ENCODE measurements around the gene B3GNT3. TPM values are rescaled to one million over a fixed set of nuclear protein-coding genes. Genes with fewer than 3 reads are reported as not detected.
"Not testable (repeated sequence)": the region's sequence is repeated elsewhere in the genome, so short reads cannot be mapped to it uniquely, and the experiment has no call there.

The B3GNT3 gene
- total RNA-seq, 1 donor from 2014 or later = not detected

DNA sequence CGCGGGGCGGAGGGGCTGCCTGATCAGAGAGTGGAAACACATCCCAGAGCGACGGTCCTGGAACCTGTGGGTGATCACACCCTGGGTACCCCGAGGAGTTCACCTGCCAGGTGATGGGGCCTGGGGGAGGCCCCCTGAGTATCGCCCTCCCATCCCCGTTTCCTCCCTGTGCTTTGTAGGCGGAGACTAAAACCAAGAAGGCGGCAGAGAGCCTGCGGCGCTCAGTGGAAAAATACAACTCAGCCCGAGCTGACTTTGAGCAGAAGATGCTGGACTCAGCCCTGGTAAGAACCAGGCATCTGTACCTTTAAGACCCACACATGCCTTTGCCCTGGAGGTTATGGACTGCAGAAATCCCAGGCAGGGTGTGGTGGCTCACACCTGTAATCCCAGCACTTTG, 24.3 kb upstream of the B3GNT3 start:
- Mint-ChIP-seq H3K36me3 (ENCODE audit: low read depth) (no peaks in the 10 kb centered on the region), H3K27me3 (ENCODE audit: low read depth) (peaks cover 2% of the 10 kb centered on the region), H3K4me3 (no peak overlapping the region), H3K9me3 (no peaks in the 10 kb centered on the region), H3K27ac (ENCODE audit: unreplicated experiment) (no peak overlapping the region), H3K4me1 (peaks cover 9% of the 10 kb centered on the region)
- no peak for DNase-seq (ENCODE audit: low read depth, low spot score)
- TF ChIP-seq, protein P1, sequence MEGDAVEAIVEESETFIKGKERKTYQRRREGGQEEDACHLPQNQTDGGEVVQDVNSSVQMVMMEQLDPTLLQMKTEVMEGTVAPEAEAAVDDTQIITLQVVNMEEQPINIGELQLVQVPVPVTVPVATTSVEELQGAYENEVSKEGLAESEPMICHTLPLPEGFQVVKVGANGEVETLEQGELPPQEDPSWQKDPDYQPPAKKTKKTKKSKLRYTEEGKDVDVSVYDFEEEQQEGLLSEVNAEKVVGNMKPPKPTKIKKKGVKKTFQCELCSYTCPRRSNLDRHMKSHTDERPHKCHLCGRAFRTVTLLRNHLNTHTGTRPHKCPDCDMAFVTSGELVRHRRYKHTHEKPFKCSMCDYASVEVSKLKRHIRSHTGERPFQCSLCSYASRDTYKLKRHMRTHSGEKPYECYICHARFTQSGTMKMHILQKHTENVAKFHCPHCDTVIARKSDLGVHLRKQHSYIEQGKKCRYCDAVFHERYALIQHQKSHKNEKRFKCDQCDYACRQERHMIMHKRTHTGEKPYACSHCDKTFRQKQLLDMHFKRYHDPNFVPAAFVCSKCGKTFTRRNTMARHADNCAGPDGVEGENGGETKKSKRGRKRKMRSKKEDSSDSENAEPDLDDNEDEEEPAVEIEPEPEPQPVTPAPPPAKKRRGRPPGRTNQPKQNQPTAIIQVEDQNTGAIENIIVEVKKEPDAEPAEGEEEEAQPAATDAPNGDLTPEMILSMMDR (conservative IDR thresholded peaks at IDR 0.05) = no peak

DNA sequence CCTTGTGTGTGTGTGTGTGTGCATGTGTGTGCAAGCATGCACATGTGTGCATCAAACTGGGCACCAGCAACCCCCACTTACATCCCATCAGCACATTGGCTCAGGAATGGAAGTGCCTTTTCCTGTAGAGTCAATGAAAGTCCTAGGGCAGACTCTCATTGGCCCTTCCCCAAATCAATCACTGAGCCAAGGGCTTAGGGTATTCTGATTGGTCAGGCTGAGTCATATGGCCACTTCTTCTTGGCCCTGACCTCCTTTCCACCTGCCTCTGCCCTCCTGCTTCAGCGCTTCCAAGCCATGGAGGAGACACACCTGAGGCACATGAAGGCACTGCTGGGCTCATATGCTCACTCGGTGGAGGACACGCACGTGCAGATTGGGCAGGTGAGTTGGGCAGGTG, 22.8 kb upstream of the B3GNT3 start:
- Mint-ChIP-seq H3K4me3 (no peak overlapping the region), H3K27ac (ENCODE audit: unreplicated experiment) (no peak overlapping the region), H3K27me3 (ENCODE audit: low read depth) (peaks cover 2% of the 10 kb centered on the region), H3K4me1 (peaks cover 4% of the 10 kb centered on the region), H3K9me3 (no peaks in the 10 kb centered on the region), H3K36me3 (ENCODE audit: low read depth) (no peaks in the 10 kb centered on the region)
- TF ChIP-seq, protein P1 (conservative IDR thresholded peaks at IDR 0.05) = no peak
- DNase-seq (ENCODE audit: low read depth, low spot score) = no peak

DNA sequence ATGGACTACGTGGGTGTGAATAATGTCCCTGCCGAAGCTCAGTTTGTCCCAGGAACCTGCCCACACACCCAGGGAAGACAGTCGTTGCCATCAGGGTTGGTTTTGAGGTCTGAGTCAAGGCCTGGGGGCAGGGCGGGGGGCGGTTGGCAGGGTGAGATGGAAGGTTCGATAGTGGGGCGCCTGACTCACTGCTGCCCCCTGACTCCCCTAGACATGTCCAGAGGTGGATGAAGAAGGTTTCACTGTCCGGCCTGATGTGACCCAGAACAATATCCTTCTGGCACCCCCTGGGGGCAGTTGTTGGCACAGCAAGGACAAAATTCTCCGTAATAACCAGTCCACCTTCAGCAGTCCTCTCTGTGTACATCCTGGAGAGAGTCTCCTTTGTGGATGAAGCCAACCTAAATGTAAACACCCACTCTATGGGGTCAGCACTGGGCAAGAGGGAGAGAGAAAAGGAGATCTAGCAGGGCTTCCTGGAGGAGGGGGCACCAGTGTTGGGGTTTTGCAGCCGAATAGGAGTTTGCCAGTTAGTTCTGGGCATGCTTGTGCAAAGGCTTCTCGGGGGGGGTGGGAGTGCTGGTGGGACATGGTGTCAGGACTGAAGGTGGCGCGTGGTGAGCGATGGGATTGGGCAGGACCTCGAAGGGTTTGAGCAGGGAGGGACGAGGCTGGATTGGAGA, 19.6 kb upstream of the B3GNT3 start:
- Mint-ChIP-seq H3K4me1 (peaks cover 10% of the 10 kb centered on the region), H3K4me3 (peak overlapping the region; percentile 54), H3K27ac (ENCODE audit: unreplicated experiment) (no peak overlapping the region), H3K9me3 (no peaks in the 10 kb centered on the region), H3K36me3 (ENCODE audit: low read depth) (no peaks in the 10 kb centered on the region), H3K27me3 (ENCODE audit: low read depth) (peaks cover 8% of the 10 kb centered on the region)
- DNase-seq (ENCODE audit: low read depth, low spot score) = peak; percentile 81
- TF ChIP-seq, protein P1 (conservative IDR thresholded peaks at IDR 0.05) = peak; percentile 71

DNA sequence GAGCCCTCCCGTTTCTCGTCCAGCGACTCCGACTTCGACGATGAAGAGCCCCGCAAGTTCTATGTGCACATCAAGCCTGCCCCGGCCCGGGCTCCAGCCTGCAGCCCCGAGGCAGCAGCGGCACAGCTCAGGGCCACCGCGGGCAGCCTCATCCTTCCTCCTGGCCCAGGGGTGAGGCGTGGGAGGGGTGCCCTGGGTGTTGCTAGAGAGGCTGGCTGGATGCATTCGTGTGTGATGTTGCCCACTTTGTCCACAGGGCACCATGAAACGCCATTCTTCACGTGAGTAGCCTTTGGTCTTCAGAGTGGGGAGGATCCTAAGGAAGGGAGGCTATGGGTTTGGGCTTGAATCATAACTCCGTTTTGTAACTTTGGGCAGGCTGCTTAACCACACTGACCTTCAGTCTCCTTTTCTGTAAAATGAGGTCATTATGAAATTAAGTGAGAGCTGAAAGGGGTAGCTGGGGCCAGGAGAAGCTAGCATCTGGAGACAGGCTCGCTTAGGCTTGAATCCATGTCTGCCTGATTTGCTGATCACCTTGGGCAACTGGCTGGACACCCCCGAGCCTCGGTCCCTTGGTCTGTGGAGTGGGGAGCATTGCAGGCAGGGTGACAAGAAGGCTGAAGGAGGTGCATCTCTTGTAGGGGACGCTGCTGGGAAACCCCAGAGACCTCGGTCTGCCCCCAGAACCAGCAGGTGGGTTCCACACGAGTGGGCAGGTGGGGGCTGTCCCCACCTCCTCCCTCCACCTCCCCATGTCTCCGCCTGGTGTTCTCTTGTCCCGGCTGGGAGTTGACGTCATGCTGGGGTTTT, 18.7 kb upstream of the B3GNT3 start:
- no peak for DNase-seq (ENCODE audit: low read depth, low spot score)
- Mint-ChIP-seq H3K36me3 (ENCODE audit: low read depth) (no peaks in the 10 kb centered on the region), H3K9me3 (no peaks in the 10 kb centered on the region), H3K4me3 (no peak overlapping the region), H3K27me3 (ENCODE audit: low read depth) (peaks cover 8% of the 10 kb centered on the region), H3K4me1 (peaks cover 10% of the 10 kb centered on the region), H3K27ac (ENCODE audit: unreplicated experiment) (no peak overlapping the region)
- TF ChIP-seq, protein P1 (conservative IDR thresholded peaks at IDR 0.05) = no peak

DNA sequence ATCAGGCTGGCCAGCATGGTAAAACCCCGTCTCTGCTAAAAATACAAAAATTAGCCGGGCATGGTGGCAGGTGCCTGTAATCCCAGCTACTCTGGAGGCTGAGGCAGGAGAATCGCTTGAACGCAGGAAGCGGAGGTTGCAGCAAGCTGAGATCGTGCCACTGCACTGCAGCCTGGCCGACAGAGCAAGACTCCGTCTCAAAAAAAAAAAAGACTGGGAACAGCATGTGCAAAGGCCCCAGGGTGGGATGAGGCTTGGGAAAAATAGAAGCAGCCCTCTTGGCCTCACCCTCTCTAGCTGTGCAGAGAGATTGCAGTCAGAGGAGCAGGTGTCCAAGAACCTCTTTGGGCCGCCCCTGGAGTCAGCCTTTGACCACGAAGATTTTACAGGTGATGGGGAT, 17.1 kb upstream of the B3GNT3 start:
- not testable (repeated sequence) for H3K4me1 Mint-ChIP-seq; H3K9me3 Mint-ChIP-seq; DNase-seq (ENCODE audit: low read depth, low spot score); H3K27ac Mint-ChIP-seq (ENCODE audit: unreplicated experiment); H3K27me3 Mint-ChIP-seq (ENCODE audit: low read depth); H3K4me3 Mint-ChIP-seq; H3K36me3 Mint-ChIP-seq (ENCODE audit: low read depth)
